Measurements from ENCODE around the gene HACD2.

DNA sequence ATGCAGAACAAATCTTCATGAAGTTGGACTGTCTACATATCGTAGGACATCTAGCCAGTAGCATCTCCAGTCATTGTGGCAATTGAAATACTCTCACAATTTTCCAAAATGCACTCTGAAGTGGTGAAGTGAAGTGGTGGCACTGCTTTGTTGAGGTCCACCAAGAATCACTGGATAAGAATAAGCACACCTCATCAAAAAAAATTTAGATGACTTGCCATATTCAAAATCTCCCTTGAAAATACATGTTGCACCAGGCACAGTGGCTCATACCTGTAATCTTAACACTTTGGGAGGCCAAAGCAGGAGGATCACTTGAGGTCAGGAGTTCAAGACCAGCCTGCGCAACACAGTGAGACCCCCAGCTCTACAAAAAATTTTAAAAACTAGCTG lies 12.9 kb downstream of the HACD2 start:
- TF ChIP-seq, protein P1, sequence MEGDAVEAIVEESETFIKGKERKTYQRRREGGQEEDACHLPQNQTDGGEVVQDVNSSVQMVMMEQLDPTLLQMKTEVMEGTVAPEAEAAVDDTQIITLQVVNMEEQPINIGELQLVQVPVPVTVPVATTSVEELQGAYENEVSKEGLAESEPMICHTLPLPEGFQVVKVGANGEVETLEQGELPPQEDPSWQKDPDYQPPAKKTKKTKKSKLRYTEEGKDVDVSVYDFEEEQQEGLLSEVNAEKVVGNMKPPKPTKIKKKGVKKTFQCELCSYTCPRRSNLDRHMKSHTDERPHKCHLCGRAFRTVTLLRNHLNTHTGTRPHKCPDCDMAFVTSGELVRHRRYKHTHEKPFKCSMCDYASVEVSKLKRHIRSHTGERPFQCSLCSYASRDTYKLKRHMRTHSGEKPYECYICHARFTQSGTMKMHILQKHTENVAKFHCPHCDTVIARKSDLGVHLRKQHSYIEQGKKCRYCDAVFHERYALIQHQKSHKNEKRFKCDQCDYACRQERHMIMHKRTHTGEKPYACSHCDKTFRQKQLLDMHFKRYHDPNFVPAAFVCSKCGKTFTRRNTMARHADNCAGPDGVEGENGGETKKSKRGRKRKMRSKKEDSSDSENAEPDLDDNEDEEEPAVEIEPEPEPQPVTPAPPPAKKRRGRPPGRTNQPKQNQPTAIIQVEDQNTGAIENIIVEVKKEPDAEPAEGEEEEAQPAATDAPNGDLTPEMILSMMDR (IDR thresholded peaks at IDR 0.05; ENCODE audit: extremely low read depth in 1 of 2, insufficient read depth in 1 of 2, low read depth in 1 of 2, low read length in 2 of 2), result no peak
- no peak for TF ChIP-seq FOS (IDR thresholded peaks at IDR 0.05; ENCODE audit: borderline replicate concordance, insufficient read depth, low read length)
- TF ChIP-seq POLR2A (IDR thresholded peaks at IDR 0.05; ENCODE audit: low read depth, low read length), result no peak
- no peak for TF ChIP-seq EZH2 (IDR thresholded peaks at IDR 0.05; ENCODE audit: borderline replicate concordance, low read depth, low read length, severe bottlenecking)
- TF ChIP-seq POLR2AphosphoS5 (IDR thresholded peaks at IDR 0.05; ENCODE audit: insufficient read depth, low read depth, low read length), result no peak
- TF ChIP-seq GATA2 (IDR thresholded peaks at IDR 0.05; ENCODE audit: insufficient read depth, insufficient read length, low read depth, low read length), result no peak
- no peak for TF ChIP-seq MYC (IDR thresholded peaks at IDR 0.05; ENCODE audit: low read depth, low read length)

Measured in endothelial cell of umbilical vein (primary cell).